Gastrocnemius medialis (tissue), 4 donors: ENCODE results near the gene MLXIP.

ENCODE experiments used
- CTCF ChIP-seq, 5 experiments: fragments of 450-650 bp in 3 of 5; fragments of 200-600 bp in 2 of 5; sonication (generic) in 2 of 5; IDR thresholded peaks in 4 of 5; conservative IDR thresholded peaks in 1 of 5; 1 replicate in 4 of 5; 2 replicates in 1 of 5; pipeline ENCODE4 v1.5.1; 2016 to 2019; ENCODE audit warnings: antibody characterized with exemption in 5 of 5, mild to moderate bottlenecking in 3 of 5, moderate library complexity in 3 of 5
- POLR2A ChIP-seq, 2 donors: fragments of 450-650 bp; IDR thresholded peaks; one replicate each; pipeline ENCODE4 v1.6.1; 2017; ENCODE audit warnings: antibody characterized with exemption in 2 of 2, mild to moderate bottlenecking in 2 of 2, moderate library complexity in 2 of 2

- TF ChIP-seq CTCF (IDR thresholded peaks at IDR 0.05 in 4 of 5, conservative IDR thresholded peaks at IDR 0.05 in 1 of 5), result no peak
- TF ChIP-seq POLR2A (IDR thresholded peaks at IDR 0.05), result no peak
These were observed 60.1 kb downstream of the MLXIP start for GRCh38 chr12:122138616-122139015.
